ENCODE data around the gene NTSR1. TPM values are rescaled to one million over a fixed set of nuclear protein-coding genes. Genes with fewer than 3 reads are reported as not detected.

NTSR1 gene
- total RNA-seq, 4 donors from 2014 or later: 0.06 to 0.09 TPM; not detected in 2

DNA sequence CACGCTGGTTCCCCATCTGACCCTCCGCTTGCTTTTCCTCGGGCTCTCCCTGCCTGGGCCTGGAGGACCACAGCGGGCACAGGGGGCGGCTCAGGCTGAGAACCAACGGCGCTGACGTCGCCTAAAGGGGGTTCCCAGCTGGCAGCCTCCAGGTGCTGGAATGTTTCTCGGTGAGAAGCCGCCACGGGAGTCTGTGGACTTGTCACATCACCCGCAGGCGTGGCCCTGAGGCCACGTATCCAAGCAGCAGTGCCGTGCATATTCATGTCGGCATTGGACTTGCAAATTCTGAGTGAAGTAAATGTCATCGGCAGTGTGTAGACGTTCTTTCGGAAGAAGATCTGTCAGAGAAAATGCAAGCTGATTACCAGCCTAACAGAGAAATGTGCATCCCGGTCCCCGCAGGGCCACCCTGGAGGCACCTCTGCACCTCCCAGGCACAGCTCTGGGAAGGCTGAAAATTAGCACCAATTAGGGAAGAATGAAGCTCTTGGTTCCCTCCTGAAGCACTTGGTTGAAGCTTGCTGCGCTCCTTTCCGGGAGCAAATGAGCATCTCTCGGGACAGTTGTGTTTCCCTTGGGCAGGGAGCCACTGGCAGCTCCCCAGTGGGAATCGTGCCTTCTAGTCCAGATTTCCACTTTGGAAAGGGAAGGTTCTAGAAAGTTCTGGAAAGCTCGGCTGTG is 24.3 kb downstream of the NTSR1 start:
- intact Hi-C loops (cut with DNase I): no loop called here
- H3K4me1 ChIP-seq: no peaks in the 10 kb centered on the region
- H3K27me3 ChIP-seq: peaks cover 0 to 81% (median 0%) of the 10 kb centered on the region in 4 donors
- no peak overlapping the region for H3K27ac ChIP-seq
- 71 to 83% methylated on average over 5 to 14 of the region's 27 CpGs for WGBS, 2 donors
- no peak overlapping the region for H3K4me3 ChIP-seq
- no peaks in the 10 kb centered on the region for H3K9me3 ChIP-seq
- TF ChIP-seq POLR2A (IDR thresholded peaks at IDR 0.05): no peak
- TF ChIP-seq, protein P1, sequence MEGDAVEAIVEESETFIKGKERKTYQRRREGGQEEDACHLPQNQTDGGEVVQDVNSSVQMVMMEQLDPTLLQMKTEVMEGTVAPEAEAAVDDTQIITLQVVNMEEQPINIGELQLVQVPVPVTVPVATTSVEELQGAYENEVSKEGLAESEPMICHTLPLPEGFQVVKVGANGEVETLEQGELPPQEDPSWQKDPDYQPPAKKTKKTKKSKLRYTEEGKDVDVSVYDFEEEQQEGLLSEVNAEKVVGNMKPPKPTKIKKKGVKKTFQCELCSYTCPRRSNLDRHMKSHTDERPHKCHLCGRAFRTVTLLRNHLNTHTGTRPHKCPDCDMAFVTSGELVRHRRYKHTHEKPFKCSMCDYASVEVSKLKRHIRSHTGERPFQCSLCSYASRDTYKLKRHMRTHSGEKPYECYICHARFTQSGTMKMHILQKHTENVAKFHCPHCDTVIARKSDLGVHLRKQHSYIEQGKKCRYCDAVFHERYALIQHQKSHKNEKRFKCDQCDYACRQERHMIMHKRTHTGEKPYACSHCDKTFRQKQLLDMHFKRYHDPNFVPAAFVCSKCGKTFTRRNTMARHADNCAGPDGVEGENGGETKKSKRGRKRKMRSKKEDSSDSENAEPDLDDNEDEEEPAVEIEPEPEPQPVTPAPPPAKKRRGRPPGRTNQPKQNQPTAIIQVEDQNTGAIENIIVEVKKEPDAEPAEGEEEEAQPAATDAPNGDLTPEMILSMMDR (IDR thresholded peaks at IDR 0.05): no peak
- no peak for DNase-seq
- no peaks in the 10 kb centered on the region for H3K36me3 ChIP-seq

- no peak for TF ChIP-seq POLR2A (IDR thresholded peaks at IDR 0.05)
- TF ChIP-seq, protein P1 (IDR thresholded peaks at IDR 0.05): no peak
- Histone ChIP-seq H3K27ac (no peak overlapping the region), H3K27me3 (peaks cover 0 to 81% (median 0%) of the 10 kb centered on the region in 4 donors), H3K36me3 (no peaks in the 10 kb centered on the region), H3K9me3 (no peaks in the 10 kb centered on the region), H3K4me3 (no peak overlapping the region), H3K4me1 (peaks cover 0 to 4% (median 0%) of the 10 kb centered on the region in 3 donors)
- DNase-seq: no peak
- intact Hi-C loops (cut with DNase I): no loop called here
These were observed 24.8 kb downstream of the NTSR1 start for GRCh38 chr20:62733526-62733842.

DNA sequence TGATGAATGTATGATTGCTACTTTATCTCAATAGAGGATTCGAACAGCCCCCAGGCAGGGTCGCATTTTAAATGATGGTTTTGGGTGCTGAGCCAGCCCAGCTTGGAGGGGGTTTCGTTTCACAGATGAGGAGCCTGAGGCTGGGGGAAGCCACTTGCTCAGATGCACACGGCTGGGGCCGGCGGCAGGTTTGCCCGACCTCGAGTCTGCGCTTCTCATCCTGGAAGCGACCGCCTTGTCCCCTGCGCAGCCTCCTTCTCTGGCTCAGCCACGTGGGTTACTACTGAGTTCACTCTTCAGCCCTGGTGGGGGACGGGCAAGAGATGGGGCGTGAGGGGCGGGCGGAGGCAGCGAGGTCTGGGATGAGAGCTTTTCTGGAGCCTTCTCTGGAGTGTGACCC is 25.3 kb downstream of the NTSR1 start:
- peaks cover 0 to 8% (median 0%) of the 10 kb centered on the region in 3 donors for H3K4me1 ChIP-seq
- intact Hi-C loops (cut with DNase I): no loop called here
- no peak overlapping the region for H3K27ac ChIP-seq
- no peaks in the 10 kb centered on the region for H3K36me3 ChIP-seq
- no peaks in the 10 kb centered on the region for H3K9me3 ChIP-seq
- 72 to 78% methylated on average over 2 to 13 of the region's 18 CpGs for WGBS, 2 donors
- TF ChIP-seq, protein P1 (IDR thresholded peaks at IDR 0.05): no peak
- TF ChIP-seq POLR2A (IDR thresholded peaks at IDR 0.05): no peak
- no peak overlapping the region for H3K4me3 ChIP-seq
- DNase-seq: no peak
- H3K27me3 ChIP-seq: peaks cover 0 to 81% (median 0%) of the 10 kb centered on the region in 4 donors

- H3K36me3 ChIP-seq: no peaks in the 10 kb centered on the region
- WGBS, 2 donors: 85 to 100% methylated on average over 2 to 9 of the region's 11 CpGs
- no peak for DNase-seq
- intact Hi-C loops (cut with DNase I): no loop called here
- H3K9me3 ChIP-seq: no peaks in the 10 kb centered on the region
- H3K27me3 ChIP-seq: peaks cover 0 to 81% (median 0%) of the 10 kb centered on the region in 4 donors
- peaks cover 0 to 12% (median 3%) of the 10 kb centered on the region in 3 donors for H3K4me1 ChIP-seq
- no peak overlapping the region for H3K27ac ChIP-seq
- H3K4me3 ChIP-seq: no peak overlapping the region
- TF ChIP-seq, protein P1 (IDR thresholded peaks at IDR 0.05): no peak
- TF ChIP-seq POLR2A (IDR thresholded peaks at IDR 0.05): no peak
These were observed 25.7 kb downstream of the NTSR1 start for GRCh38 chr20:62734326-62734725.

GRCh38 chr20:62734881-62735280 is 26.2 kb downstream of the NTSR1 start:
- Histone ChIP-seq H3K27ac (no peak overlapping the region), H3K36me3 (no peaks in the 10 kb centered on the region), H3K4me3 (no peak overlapping the region), H3K4me1 (peaks cover 0 to 18% (median 9%) of the 10 kb centered on the region in 3 donors), H3K9me3 (no peaks in the 10 kb centered on the region), H3K27me3 (peaks cover 0 to 81% (median 0%) of the 10 kb centered on the region in 4 donors)
- 49 to 63% methylated on average over 2 to 12 of the region's 15 CpGs for WGBS, 2 donors
- intact Hi-C loops (cut with DNase I): no loop called here
- no peak for DNase-seq
- no peak for TF ChIP-seq POLR2A (IDR thresholded peaks at IDR 0.05)
- TF ChIP-seq, protein P1 (IDR thresholded peaks at IDR 0.05): no peak
